Measurements from ENCODE around the gene ST6GAL1.

GRCh38 chr3:187079090-187080022, 149.0 kb downstream of the ST6GAL1 start:
- TF ChIP-seq CTCF (IDR thresholded peaks at IDR 0.05) (no peak), EP300 (IDR thresholded peaks at IDR 0.05) (no peak), POLR2AphosphoS5 (IDR thresholded peaks at IDR 0.05) (no peak), POLR2A (IDR thresholded peaks at IDR 0.05) (no peak)

Data from stomach (tissue), 4 donors.